Measurements from ENCODE around the gene HSPG2.
"Not testable (repeated sequence)": the region's sequence is repeated elsewhere in the genome, so short reads cannot be mapped to it uniquely, and the experiment has no call there.

Gene HSPG2

GRCh38 chr1:21937034-21937371 lies at the start of gene HSPG2:
HSPG2 (minus strand) TSS chr1:21937310; CDS start chr1:21937217, 93 bp downstream.
- no peak for DNase-seq

DNA sequence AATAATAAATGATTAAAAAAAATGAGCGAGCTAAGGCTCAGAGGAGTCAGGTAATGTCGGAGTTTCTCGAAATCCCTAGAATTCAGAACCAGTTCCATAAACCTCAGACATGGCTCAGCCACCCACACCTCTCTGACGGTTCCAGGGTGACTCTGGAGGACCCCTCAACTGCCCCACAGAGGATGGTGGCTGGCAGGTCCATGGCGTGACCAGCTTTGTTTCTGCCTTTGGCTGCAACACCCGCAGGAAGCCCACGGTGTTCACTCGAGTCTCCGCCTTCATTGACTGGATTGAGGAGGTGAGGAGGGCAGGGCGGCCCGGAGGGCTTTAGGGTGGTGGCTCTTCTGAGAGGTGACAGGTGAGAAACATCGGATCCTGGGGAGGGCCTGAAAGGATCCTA lies 49.3 kb upstream of the HSPG2 start:
- not testable (repeated sequence) for DNase-seq

- DNase-seq = not testable (repeated sequence)
Measured at GRCh38 chr1:21985893-21986292, 48.8 kb upstream of the HSPG2 start.

DNA sequence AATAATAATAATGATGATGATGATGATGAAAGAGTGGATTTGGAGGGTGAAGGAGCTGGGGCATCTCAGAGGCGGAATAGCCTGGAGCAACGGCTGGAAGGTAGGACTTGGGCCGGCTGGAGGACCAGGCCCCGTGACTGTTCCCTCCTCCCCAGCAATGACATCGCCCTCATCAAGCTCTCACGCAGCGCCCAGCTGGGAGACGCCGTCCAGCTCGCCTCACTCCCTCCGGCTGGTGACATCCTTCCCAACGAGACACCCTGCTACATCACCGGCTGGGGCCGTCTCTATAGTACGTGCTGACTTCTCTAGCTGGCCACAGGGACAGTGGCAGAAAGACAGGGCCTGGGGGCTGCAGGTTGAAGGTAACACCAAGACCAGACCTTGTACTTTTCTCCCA lies 46.4 kb upstream of the HSPG2 start:
- not testable (repeated sequence) for DNase-seq

DNA sequence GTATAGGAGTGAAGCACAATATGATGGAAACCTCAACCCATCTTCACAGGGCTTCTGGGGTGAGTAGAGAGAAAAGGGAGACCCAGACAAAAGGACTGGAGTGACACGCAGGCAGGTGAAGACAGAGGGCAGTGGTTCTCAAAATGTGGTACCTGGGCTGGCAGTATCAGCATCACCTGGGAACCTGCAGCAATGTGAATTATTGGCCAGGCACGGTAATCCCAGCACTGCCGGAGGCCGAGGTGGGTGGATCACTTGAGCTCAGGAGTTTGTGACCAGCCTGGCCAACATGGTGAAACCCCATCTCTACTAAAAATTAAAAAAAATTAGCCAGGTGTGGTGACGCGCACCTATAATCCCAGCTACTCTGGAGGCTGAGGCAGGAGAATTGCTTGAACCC lies 45.0 kb upstream of the HSPG2 start:
- not testable (repeated sequence) for DNase-seq

DNA sequence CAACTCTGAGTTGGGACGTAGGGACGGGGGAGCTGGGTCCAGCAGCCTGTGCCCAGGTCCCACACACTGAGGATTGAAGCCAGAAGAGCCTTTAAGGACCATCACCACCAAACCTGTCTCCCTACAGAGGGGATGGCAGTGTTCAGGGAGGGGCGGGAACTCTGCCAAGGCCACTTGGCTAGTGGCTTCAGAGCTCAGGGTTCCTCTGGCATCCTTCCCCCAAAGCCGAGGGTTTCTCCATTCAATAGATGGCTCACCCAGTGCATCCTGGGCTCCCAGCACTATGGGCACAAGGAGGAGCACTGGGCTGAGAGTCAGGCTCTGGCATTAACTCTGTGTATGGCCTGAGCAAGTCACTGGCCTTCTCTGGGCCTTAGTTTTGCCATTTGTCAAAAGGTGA lies 44.1 kb upstream of the HSPG2 start:
- not testable (repeated sequence) for DNase-seq

DNA sequence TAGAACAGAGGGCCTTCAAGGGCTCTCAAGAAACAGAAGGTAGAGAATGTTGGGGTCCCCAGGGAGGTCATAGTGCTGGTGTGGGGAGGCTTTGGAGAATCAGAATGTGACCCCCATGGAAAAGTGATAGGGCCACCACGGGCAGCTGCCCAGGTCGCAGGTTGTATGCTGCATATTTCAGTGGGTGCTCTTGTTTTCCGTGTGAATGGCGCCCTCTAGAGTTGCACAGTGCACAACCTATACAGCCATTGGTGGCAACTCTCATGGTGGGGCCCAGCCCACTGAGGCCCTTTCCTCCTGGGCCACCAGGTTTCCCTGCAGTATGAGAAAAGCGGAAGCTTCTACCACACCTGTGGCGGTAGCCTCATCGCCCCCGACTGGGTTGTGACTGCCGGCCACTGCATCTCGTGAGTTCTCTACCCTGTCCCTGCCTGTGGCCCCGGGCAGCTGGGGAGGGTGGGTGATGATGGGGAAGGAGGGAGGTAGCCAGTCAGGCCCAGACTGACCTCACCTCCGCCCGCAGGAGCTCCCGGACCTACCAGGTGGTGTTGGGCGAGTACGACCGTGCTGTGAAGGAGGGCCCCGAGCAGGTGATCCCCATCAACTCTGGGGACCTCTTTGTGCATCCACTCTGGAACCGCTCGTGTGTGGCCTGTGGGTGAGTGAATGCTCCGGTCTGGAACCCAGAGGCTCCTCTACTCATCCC lies 43.6 kb upstream of the HSPG2 start:
- DNase-seq = not testable (repeated sequence)

- DNase-seq = not testable (repeated sequence)
Measured at GRCh38 chr1:21978209-21978608, 41.1 kb upstream of the HSPG2 start.

GRCh38 chr1:21976703-21977239 lies 39.7 kb upstream of the HSPG2 start, which contains the start of gene CELA3B:
CELA3B (plus strand) TSS chr1:21977022; CDS start chr1:21977040, 18 bp downstream.
- DNase-seq = not testable (repeated sequence)

DNA sequence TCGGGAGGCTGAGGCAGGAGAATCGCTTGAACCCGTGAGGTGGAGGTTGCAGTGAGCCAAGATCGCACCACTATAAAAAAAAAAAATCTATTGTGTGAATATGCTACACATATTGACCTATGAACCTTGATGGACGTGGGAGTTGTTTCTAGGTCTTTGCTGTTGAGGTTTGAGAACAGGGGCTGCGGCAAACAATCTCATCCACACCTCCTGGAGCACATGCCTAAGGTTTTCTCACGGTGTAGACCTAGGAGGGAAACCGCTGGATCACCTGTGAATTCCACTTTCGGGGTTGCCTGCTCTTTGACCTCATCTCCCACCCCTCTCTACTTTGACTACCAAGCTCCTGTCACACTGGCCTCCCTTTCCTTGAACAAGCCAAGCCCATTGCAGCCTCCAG lies 38.2 kb upstream of the HSPG2 start:
- DNase-seq = not testable (repeated sequence)

DNA sequence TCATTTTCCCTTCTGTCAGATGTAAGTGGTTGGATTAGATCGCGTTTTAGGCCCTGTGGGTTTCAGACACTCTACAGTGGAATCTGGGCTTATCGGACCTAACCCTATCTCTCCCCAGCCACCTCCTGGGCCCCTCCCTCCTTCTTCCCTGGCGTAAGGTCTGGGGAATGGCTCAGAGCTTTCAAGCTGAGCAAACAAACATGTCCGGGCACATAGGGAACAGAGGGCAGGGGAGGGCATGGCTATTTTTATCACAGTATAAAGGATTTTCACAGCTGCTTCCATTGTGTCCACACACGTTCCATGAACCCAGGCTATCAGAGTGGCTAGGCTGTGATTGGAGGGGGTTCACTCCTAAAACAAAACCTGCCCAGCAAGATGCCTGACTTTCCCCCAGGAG lies 37.6 kb upstream of the HSPG2 start:
- not testable (repeated sequence) for DNase-seq

GRCh38 chr1:21973948-21974347 lies 36.8 kb upstream of the HSPG2 start:
- DNase-seq = not testable (repeated sequence)

- not testable (repeated sequence) for DNase-seq
Measured at GRCh38 chr1:21972973-21973441, 35.9 kb upstream of the HSPG2 start.

GRCh38 chr1:21970523-21970922 lies 33.4 kb upstream of the HSPG2 start:
- not testable (repeated sequence) for DNase-seq

GRCh38 chr1:21969066-21969465 lies 32.0 kb upstream of the HSPG2 start:
- not testable (repeated sequence) for DNase-seq

DNA sequence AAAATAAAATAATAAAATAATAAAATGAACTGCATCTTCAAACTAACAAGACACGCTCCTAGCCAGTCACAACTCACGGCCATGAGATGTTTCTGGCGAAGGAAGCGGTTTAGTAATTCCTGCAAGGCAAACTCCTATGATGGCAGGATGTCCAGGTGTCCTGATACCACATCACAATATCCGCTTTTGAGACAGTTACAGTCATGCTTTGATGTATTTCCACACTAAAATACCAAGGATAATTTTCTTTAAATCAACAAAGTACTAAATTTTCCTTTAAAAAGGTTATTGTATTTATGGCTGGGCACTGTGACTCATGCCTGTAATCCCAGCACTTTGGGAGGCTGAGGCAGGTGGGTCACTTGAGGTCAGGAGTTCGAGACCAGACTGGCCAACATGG lies 30.1 kb upstream of the HSPG2 start:
- not testable (repeated sequence) for DNase-seq

- DNase-seq = no peak
Measured at GRCh38 chr1:21966247-21967000, 29.3 kb upstream of the HSPG2 start.

- DNase-seq = peak; percentile 16
Measured at GRCh38 chr1:21963477-21964217, 26.5 kb upstream of the HSPG2 start.

- no peak for DNase-seq
Measured at GRCh38 chr1:21961799-21962198, 24.7 kb upstream of the HSPG2 start.

GRCh38 chr1:21961337-21961736 lies 24.2 kb upstream of the HSPG2 start:
- no peak for DNase-seq

DNA sequence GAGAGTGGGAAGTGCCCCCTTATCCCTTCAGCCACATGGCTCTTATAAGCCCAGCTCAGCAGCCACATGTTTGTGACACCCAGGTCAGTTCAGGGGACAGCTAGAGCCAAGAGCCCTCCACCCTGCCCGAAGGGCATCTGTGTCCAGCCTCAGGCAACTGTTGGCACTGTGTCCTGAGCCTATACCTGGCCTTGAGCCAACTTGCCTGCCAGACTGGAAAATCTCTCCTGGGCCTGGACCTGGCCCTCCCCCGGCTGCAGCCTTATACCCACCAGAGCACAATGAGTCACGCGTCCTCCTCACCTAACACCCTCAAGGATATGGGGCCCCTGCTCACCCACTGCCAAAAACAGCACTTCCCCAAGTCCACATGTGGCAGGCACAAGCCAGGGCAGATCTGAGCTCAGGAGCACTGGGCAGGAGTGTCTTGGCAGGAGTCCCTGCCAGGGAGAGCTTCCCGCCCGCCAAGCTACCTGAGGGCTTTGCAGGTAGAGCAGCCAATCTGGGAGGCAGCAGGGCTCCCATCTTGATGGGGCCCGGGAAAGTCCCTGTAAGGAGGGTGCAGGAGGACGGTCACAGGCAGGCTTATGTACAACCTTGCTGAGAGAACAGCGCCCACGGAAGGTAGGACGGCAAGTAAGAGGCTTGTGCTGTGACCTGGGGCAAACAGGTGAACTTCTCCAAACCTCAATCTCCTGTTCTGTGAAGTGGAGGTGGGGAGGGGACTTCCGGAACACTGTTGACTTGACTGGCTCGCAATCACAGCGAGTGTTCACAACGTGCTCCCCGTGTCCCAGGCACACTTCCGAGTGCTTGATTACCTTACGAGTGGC lies 19.8 kb upstream of the HSPG2 start:
- no peak for DNase-seq
